ENCODE measurements around the gene PUM1.

- no peak for TF ChIP-seq REST (IDR thresholded peaks at IDR 0.05; ENCODE audit: insufficient read depth in 1 of 2, low read depth in 2 of 2, low read length in 2 of 2)
- no peak for TF ChIP-seq SIN3A (IDR thresholded peaks at IDR 0.05; ENCODE audit: borderline replicate concordance, insufficient read depth, low read length)
- TF ChIP-seq POLR2AphosphoS5 (IDR thresholded peaks at IDR 0.05; ENCODE audit: low read depth, low read length): no peak
These were observed 43.3 kb upstream of the PUM1 start for GRCh38 chr1:31108861-31109260.

Data from PFSK-1 (cell line).